HG02588 (cell line): ENCODE measurements around the gene UGGT1.

Experiments used
- ATAC-seq: cut with Tn5 transposase; IDR thresholded peaks from one replicate; pipeline ENCODE4 v1.9.1; 2021; ENCODE audit warnings: mild to moderate bottlenecking, moderate library complexity; ENCODE audit not compliant: unreplicated experiment

UGGT1 gene

DNA sequence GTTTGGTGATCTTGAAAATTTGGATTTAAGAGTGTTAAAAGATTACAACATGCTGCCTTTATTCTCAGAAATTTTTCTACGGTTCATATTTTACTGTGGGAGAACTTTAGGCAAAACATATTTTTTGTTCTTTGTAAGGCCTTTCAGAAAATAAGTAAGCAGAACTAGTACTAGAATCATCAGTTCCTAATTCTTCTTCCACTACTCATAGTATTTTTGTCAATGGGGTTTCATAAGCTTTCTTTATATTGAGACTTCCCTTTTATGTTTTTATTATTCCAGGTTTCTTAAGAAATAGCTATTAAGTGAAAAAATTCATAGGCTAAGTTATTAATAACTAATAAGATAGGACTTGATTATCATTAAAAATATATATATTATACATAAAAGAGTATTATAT is 12.4 kb downstream of the UGGT1 start:
- ATAC-seq: no peak

DNA sequence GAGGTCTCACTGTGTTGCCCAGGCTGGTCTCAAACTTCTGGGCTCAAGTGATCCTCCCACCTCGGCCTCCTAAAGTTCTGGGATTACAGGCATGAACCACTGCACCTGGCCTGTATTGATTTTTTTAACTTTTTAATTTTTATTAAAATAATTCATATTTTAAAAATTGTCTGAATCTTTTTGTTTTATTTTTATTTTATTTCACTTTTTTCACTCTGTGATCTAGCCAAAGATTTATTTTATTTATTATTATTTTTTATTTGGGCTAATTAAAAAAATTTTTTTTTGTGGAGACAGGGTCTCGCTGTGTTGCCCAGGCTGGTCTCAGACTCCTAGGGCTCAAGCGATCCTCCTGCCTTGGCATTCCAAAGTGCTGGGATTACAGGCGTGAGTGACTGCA is 14.1 kb downstream of the UGGT1 start:
- no peak for ATAC-seq

DNA sequence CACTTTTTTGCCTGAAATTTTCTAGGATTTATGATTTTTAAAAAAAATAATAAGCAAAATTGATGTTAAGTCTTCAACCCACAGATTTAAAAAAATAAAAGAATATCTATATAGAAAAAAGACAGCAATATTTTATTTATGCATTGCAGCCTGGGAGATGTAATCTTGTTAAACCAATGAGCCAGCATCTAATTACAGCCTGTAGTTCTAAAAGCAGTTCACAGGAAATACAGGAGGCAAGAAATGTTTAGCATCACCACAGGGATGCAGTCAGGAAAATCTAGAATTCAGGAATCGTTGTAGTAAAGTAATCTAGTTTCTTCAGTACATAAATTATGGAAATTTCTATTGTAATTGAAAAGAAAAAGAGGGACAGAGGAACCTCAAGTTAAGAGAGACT is 17.2 kb downstream of the UGGT1 start:
- ATAC-seq: no peak

- ATAC-seq: no peak
Observed at GRCh38 chr2:128109243-128109642, 18.2 kb downstream of the UGGT1 start.

- ATAC-seq: no peak
Observed at GRCh38 chr2:128115921-128116623, 25.1 kb downstream of the UGGT1 start.

DNA sequence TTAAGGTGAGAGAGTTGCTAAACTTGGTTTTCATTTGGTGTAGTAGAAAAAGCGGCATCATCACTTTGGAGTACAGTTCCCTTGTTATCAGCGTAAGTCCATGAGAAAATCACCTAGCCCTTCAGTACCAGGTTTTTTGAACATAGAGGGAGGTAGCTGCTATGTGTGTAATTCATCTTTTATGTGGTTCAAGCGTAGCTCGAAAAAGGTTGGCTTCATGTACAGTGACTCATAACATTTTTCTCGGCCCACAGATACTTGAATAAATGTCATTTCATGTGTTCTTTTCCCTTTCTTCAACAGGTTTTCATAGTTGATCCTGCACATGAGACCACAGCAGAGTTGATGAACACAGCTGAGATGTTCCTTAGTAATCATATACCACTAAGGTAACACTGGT is 43.6 kb downstream of the UGGT1 start:
- ATAC-seq: no peak

DNA sequence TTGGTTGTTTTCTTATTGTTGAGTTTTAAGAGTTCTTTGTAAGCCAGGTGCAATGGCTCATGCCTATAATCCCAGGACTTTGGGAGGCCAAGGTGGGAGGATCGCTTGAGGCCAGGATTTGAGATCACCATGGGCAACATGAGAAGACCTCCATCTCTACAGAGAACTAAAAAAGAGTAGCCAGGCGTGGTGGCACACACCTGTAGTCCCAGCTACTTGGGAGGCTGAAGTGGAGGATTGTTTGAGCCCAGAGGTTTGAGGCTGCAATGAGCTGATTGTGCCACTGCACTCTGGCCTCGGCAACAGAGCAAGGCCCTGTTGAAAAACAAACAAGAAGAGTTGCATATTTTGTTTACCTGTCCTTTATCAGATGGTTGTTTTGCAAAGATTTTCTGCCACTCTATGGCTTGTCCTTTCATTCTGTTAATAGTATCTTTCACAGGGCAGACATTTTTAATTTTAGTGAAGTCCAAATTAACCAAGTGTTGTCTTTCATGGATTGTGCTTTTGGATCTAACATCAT is 46.2 kb downstream of the UGGT1 start:
- ATAC-seq: no peak

- no peak for ATAC-seq
Observed at GRCh38 chr2:128139624-128140023, 48.6 kb downstream of the UGGT1 start.

DNA sequence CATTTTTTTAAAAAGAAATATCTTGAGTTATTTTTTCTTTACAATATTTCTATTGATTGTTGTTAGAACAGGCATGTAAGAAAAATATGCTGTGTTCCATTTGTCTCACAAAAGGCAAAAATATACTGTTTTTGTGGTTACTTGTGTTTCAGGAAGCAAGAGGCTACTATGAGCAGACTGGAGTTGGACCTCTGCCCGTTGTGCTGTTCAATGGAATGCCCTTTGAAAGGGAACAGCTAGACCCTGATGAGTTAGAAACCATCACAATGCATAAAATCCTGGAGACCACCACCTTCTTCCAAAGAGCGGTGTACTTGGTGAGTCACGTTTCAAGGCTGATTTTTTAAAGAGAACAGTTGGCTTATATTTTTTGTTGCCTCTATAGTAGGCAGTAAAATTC is 54.7 kb downstream of the UGGT1 start:
- ATAC-seq: no peak

DNA sequence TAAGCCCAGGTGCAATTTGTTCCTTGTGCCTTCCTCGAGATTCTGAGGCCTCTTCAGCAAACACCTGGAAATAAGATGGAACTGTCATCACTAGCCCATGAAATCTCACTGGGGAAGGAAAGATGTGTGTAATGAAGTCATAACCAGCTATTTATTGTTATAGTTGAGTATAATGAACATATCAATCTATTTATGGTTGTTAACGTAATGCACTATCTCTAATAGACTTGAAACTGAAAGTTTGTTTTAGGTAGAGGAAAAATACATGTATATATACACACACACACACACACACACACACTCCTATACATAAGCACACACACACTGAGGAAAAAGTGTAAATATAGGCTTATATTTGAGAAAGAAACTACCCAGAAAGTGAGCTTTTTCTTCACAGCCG is 62.8 kb downstream of the UGGT1 start:
- ATAC-seq: no peak

GRCh38 chr2:128154225-128154624 is 63.2 kb downstream of the UGGT1 start:
- no peak for ATAC-seq

- ATAC-seq: no peak
Observed at GRCh38 chr2:128155970-128156369, 65.0 kb downstream of the UGGT1 start.

- no peak for ATAC-seq
Observed at GRCh38 chr2:128156812-128157211, 65.8 kb downstream of the UGGT1 start.

GRCh38 chr2:128157644-128158043 is 66.6 kb downstream of the UGGT1 start:
- ATAC-seq: no peak

- ATAC-seq: no peak
Observed at GRCh38 chr2:128158176-128158575, 67.2 kb downstream of the UGGT1 start.

GRCh38 chr2:128159437-128159836 is 68.4 kb downstream of the UGGT1 start:
- ATAC-seq: no peak

DNA sequence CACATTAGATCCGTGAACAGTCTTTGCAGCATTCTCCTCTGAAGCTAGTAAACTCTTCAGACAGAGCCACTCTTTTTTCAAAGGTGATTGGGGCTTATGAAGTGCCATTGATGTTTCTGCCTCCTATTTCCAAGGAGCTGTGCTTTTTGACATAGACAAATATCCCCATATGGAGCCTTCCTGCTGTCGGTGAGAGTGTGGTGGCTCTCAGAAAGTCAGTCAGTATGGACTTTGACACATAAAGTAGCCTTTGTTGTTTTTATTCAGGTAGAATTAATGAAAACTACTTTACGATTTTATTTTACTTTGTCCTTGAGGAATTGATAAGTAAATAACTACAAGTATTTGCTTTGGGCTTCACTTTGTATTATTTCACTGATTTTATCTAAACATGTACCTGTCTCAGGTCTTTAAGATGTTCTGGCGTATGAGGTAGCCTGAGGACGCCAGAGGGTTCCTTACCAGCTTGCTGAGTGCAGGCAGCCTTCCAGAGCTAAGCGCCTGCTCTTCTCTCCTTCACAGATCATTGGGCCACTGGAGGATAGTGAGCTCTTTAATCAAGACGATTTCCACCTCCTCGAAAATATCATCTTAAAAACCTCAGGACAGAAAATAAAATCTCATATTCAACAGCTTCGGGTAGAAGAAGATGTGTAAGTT is 69.7 kb downstream of the UGGT1 start:
- ATAC-seq: no peak

DNA sequence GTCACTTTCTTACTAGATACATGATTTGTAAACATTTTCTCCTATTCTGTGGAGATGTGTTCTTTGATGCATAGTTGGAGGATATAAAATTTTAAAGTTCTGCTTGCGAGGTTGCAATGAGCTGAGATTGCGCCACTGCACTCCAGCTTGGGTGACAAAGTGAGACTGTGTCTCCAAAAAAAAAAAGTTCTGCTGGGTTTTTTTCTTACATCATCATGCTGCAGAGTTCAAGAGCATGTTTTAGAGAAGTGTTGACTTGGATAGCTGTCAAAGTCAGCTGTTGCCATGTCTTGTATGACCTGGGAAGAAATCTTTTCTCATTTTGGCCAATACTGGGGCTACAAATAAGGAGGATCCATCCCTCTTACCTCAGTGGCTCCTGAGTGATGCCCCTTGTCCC is 71.3 kb downstream of the UGGT1 start:
- ATAC-seq: no peak

GRCh38 chr2:128164311-128164710 is 73.3 kb downstream of the UGGT1 start:
- no peak for ATAC-seq

- ATAC-seq: no peak
Observed at GRCh38 chr2:128166746-128167353, 75.8 kb downstream of the UGGT1 start.

DNA sequence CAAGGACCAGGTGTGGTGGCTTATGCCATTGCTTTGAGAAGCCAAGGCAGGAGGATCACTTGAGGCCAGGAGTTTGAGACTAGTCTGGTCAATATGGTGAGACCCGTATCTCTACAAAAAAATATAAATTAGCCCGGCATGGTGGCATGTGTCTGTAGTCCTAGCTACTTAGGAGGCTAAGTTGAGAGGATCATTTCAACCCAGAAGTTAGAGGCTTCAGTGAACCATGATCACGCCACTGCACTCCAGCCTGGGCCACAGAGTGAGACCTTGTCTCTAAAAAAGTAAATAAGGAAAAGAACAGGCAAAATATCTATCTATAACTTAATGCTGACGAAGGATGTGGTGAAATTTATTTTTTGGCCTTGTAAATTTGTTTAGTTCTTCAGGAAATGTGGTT is 78.1 kb downstream of the UGGT1 start:
- no peak for ATAC-seq

DNA sequence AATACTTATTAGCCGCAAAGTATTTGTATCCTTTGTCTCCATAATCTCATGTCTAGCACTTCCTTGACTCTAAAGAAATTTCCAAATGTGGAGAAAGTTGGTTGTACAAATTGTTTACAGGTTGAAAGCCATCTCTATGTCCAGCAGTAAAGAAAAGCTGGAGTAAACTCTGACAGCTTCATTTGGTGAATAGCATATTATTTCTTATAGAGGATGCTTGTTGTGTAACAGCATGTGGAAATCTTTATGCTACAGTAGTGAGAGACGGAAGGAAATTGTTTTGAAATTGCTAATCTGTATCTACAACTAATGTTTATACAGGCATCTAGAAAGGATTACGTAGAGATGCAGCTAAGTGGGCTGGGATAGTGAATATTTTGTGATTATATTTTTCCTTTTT is 78.5 kb downstream of the UGGT1 start:
- ATAC-seq: no peak
